ENCODE measurements around the gene TNFRSF4. TPM values are rescaled to one million over a fixed set of nuclear protein-coding genes. Genes with fewer than 3 reads are reported as not detected.

TNFRSF4 gene
- total RNA-seq, 2 experiments from 2014 or later, result 110 to 111 TPM

GRCh38 chr1:1206376-1206965, 7.5 kb downstream of the TNFRSF4 start, which contains the start of gene TNFRSF18:
TNFRSF18 (minus strand) TSS chr1:1206592; CDS start chr1:1206571, 21 bp downstream.
- Mint-ChIP-seq H3K27me3 (no peaks in the 10 kb centered on the region), H3K9me3 (no peaks in the 10 kb centered on the region), H3K4me1 (peaks cover 26% of the 10 kb centered on the region), H3K36me3 (peaks cover 5% of the 10 kb centered on the region), H3K27ac (peak within 1 kb of the TSS; percentile 67), H3K4me3 (peak within 1 kb of the TSS; percentile 78)
- peak; percentile 56 for DNase-seq

- Mint-ChIP-seq H3K36me3 (peaks cover 1% of the 10 kb centered on the region), H3K27me3 (no peaks in the 10 kb centered on the region), H3K9me3 (no peaks in the 10 kb centered on the region), H3K4me3 (peak overlapping the region; percentile 78), H3K4me1 (peaks cover 23% of the 10 kb centered on the region), H3K27ac (no peak overlapping the region)
- DNase-seq, result no peak
Measured at GRCh38 chr1:1205769-1206375, 8.1 kb downstream of the TNFRSF4 start.

- Mint-ChIP-seq H3K27me3 (no peaks in the 10 kb centered on the region), H3K4me1 (peaks cover 25% of the 10 kb centered on the region), H3K9me3 (no peaks in the 10 kb centered on the region), H3K36me3 (no peaks in the 10 kb centered on the region), H3K4me3 (peak overlapping the region; percentile 77), H3K27ac (no peak overlapping the region)
- no peak for DNase-seq
Measured at GRCh38 chr1:1204998-1205768, 8.8 kb downstream of the TNFRSF4 start.

- Mint-ChIP-seq H3K27me3 (no peaks in the 10 kb centered on the region), H3K9me3 (no peaks in the 10 kb centered on the region), H3K36me3 (no peaks in the 10 kb centered on the region), H3K27ac (no peak overlapping the region), H3K4me3 (peak overlapping the region; percentile 47), H3K4me1 (peaks cover 25% of the 10 kb centered on the region)
- no peak for DNase-seq
Measured at GRCh38 chr1:1204425-1204920, 9.5 kb downstream of the TNFRSF4 start.

- no peaks in the 10 kb centered on the region for H3K9me3 Mint-ChIP-seq
- H3K4me3 Mint-ChIP-seq, result no peak overlapping the region
- H3K27me3 Mint-ChIP-seq, result no peaks in the 10 kb centered on the region
- DNase-seq, result no peak
- peaks cover 21% of the 10 kb centered on the region for H3K4me1 Mint-ChIP-seq
- H3K36me3 Mint-ChIP-seq, result no peaks in the 10 kb centered on the region
- H3K27ac Mint-ChIP-seq, result no peak overlapping the region
Measured at GRCh38 chr1:1203561-1204424, 10.2 kb downstream of the TNFRSF4 start.

GRCh38 chr1:1202831-1203560, 11.0 kb downstream of the TNFRSF4 start:
- DNase-seq, result no peak
- Mint-ChIP-seq H3K27me3 (no peaks in the 10 kb centered on the region), H3K27ac (no peak overlapping the region), H3K4me1 (peaks cover 16% of the 10 kb centered on the region), H3K9me3 (no peaks in the 10 kb centered on the region), H3K36me3 (no peaks in the 10 kb centered on the region), H3K4me3 (no peak overlapping the region)

GRCh38 chr1:1200876-1201810, 12.8 kb downstream of the TNFRSF4 start:
- Mint-ChIP-seq H3K4me1 (peaks cover 10% of the 10 kb centered on the region), H3K27ac (peak overlapping the region; percentile 76), H3K36me3 (no peaks in the 10 kb centered on the region), H3K9me3 (no peaks in the 10 kb centered on the region), H3K4me3 (peak overlapping the region; percentile 64), H3K27me3 (no peaks in the 10 kb centered on the region)
- DNase-seq, result peak; percentile 93

GRCh38 chr1:1199961-1200875, 13.7 kb downstream of the TNFRSF4 start:
- no peak for DNase-seq
- Mint-ChIP-seq H3K27me3 (no peaks in the 10 kb centered on the region), H3K36me3 (no peaks in the 10 kb centered on the region), H3K27ac (peak overlapping the region; percentile 76), H3K9me3 (no peaks in the 10 kb centered on the region), H3K4me3 (peak overlapping the region; percentile 64), H3K4me1 (peaks cover 7% of the 10 kb centered on the region)

GRCh38 chr1:1199141-1199960, 14.6 kb downstream of the TNFRSF4 start:
- DNase-seq, result no peak
- Mint-ChIP-seq H3K9me3 (peaks cover 4% of the 10 kb centered on the region), H3K36me3 (no peaks in the 10 kb centered on the region), H3K4me1 (peaks cover 7% of the 10 kb centered on the region), H3K4me3 (peak overlapping the region; percentile 22), H3K27ac (peak overlapping the region; percentile 20), H3K27me3 (no peaks in the 10 kb centered on the region)

GRCh38 chr1:1198423-1199140, 15.4 kb downstream of the TNFRSF4 start:
- Mint-ChIP-seq H3K4me3 (no peak overlapping the region), H3K4me1 (peaks cover 7% of the 10 kb centered on the region), H3K9me3 (peaks cover 4% of the 10 kb centered on the region), H3K27me3 (no peaks in the 10 kb centered on the region), H3K27ac (no peak overlapping the region), H3K36me3 (no peaks in the 10 kb centered on the region)
- no peak for DNase-seq

GRCh38 chr1:1197551-1198422, 16.2 kb downstream of the TNFRSF4 start:
- DNase-seq, result no peak
- Mint-ChIP-seq H3K27me3 (no peaks in the 10 kb centered on the region), H3K9me3 (peaks cover 4% of the 10 kb centered on the region), H3K36me3 (no peaks in the 10 kb centered on the region), H3K4me3 (no peak overlapping the region), H3K27ac (no peak overlapping the region), H3K4me1 (peaks cover 7% of the 10 kb centered on the region)
